ENCODE measurements around the gene ADGRA1. TPM values are rescaled to one million over a fixed set of nuclear protein-coding genes. Genes with fewer than 3 reads are reported as not detected.

The ADGRA1 gene
- total RNA-seq, 5 donors from 2014 or later (not counting 1 experiment from before 2014, with no cell fraction given) = not detected

DNA sequence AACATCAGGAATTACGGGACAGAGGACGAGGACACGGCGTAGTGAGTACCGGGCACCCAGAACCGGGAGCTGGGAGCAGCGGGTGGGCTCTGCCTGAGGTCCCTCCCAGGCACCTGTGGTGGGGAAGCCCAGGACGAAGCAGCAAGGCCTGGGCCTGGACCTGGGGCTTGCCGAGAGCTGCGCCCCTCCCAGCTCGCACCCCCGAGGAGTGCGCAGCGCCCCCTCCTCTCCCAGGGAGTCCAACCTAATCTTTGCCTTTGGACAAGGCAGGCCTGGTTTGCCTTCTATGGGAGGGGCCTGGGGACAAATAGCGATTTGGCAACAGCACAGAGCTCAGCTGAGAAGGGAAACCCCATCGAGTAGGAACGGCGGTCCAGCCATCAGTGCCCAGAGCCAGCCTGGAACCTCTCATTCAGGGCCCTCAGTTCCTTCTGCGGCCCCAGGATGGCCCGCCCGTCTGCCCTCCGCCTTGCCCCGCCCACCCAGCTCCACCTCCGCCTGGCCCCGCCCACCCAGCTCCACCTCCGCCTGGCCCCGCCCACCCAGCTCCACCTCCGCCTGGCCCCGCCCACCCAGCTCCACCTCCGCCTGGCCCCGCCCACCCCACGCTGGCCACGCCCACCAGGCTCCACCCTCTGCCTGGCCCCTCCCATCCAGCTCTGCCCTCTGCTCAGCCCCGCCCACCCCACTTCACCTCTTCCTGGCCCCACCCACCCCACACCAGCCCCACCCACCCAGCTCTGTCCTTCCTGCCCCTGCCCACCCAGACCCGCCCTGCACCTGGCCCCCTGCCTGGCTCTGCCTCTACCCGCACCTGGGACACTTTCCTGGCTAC lies 39.8 kb downstream of the ADGRA1 start:
- H3K4me1 Mint-ChIP-seq = peaks cover 0 to 12% (median 8%) of the 10 kb centered on the region in 3 donors
- Histone ChIP-seq H3K4me1 (ENCODE audit: control insufficient read depth in 1 of 2, extremely low read depth in 1 of 2, insufficient read depth in 2 of 2, low read length in 2 of 2) (peaks cover 0 to 8% of the 10 kb centered on the region in 2 experiments), H3K36me3 (ENCODE audit: control insufficient read depth in 2 of 2, extremely low read depth in 1 of 2, insufficient read depth in 1 of 2, low read length in 1 of 2) (no peaks in the 10 kb centered on the region), H3K27me3 (replicated peaks in 1 of 2; ENCODE audit: control insufficient read depth in 2 of 2, extremely low read depth in 1 of 2, insufficient read depth in 2 of 2, low read length in 1 of 2) (peaks cover 0 to 39% of the 10 kb centered on the region in 2 experiments), H3K4me3 (ENCODE audit: control insufficient read depth in 1 of 2, extremely low read depth in 1 of 2, low read length in 1 of 2) (no peak overlapping the region), H3K27ac (ENCODE audit: low read length) (no peak overlapping the region), H3K9me3 (no peaks in the 10 kb centered on the region)
- WGBS (ENCODE audit: insufficient coverage) = 95% methylated on average over 18 of the region's 36 CpGs
- ATAC-seq (replicated peaks in 1 of 4) (peak in 2 of 4 experiments; percentile 40 to 52), DNase-seq (peak in 12 of 35 experiments; percentile 5 to 33 (median 17))
- H3K4me3 Mint-ChIP-seq = no peak overlapping the region
- no peak overlapping the region for H3K27ac Mint-ChIP-seq
- H3K9me3 Mint-ChIP-seq = no peaks in the 10 kb centered on the region
- H3K36me3 Mint-ChIP-seq = no peaks in the 10 kb centered on the region
- CTCF ChIA-PET = no interaction called here
- H3K27me3 Mint-ChIP-seq = peaks cover 19 to 25% of the 10 kb centered on the region in 2 donors
- POLR2A ChIA-PET = no interaction called here

DNA sequence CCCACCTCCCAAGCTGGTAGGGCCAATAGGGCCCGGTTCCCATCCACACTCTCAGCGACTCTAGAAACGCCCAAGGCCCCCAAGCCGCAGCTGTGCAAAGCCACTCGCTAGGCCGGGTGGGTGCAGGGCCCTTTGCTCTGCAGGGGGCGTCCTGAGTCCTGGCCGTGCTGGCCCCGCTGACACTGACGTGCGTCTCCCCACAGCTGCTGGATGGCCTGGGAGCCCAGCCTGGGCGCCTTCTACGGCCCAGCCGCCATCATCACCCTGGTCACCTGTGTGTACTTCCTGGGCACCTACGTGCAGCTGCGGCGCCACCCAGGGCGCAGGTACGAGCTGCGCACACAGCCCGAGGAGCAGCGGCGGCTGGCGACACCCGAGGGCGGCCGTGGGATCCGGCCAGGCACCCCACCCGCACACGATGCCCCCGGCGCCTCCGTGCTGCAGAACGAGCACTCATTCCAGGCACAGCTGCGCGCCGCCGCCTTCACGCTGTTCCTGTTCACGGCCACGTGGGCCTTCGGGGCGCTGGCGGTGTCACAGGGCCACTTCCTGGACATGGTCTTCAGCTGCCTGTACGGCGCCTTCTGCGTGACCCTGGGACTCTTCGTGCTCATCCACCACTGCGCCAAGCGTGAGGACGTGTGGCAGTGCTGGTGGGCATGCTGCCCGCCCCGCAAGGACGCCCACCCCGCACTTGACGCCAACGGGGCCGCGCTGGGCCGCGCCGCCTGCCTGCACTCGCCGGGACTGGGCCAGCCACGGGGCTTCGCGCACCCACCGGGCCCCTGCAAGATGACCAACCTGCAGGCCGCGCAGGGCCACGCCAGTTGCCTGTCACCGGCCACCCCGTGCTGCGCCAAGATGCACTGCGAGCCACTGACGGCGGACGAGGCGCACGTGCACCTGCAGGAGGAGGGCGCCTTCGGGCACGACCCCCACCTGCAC lies 40.7 kb downstream of the ADGRA1 start:
- no peak overlapping the region for H3K4me3 Mint-ChIP-seq
- no peaks in the 10 kb centered on the region for H3K36me3 ChIP-seq (ENCODE audit: control insufficient read depth in 2 of 2, extremely low read depth in 1 of 2, insufficient read depth in 1 of 2, low read length in 1 of 2)
- H3K9me3 ChIP-seq = no peaks in the 10 kb centered on the region
- peaks cover 17% of the 10 kb centered on the region in 2 donors for H3K27me3 Mint-ChIP-seq
- H3K27ac ChIP-seq (ENCODE audit: low read length) = no peak overlapping the region
- DNase-seq = peak in 1 of 35 experiments; percentile 7
- no peak overlapping the region for H3K4me3 ChIP-seq (ENCODE audit: control insufficient read depth in 1 of 2, extremely low read depth in 1 of 2, low read length in 1 of 2)
- H3K4me1 ChIP-seq (ENCODE audit: control insufficient read depth in 1 of 2, extremely low read depth in 1 of 2, insufficient read depth in 2 of 2, low read length in 2 of 2) = no peaks in the 10 kb centered on the region
- H3K27ac Mint-ChIP-seq = no peak overlapping the region
- H3K27me3 ChIP-seq (replicated peaks in 1 of 2; ENCODE audit: control insufficient read depth in 2 of 2, extremely low read depth in 1 of 2, insufficient read depth in 2 of 2, low read length in 1 of 2) = peaks cover 0 to 32% of the 10 kb centered on the region in 2 experiments
- 96% methylated on average over 82 of the region's 83 CpGs for WGBS (ENCODE audit: insufficient coverage)
- peaks cover 0 to 6% (median 2%) of the 10 kb centered on the region in 3 donors for H3K4me1 Mint-ChIP-seq
- ChIA-PET POLR2A (no interaction called here), CTCF (no interaction called here)
- no peaks in the 10 kb centered on the region for H3K36me3 Mint-ChIP-seq
- H3K9me3 Mint-ChIP-seq = no peaks in the 10 kb centered on the region
- ATAC-seq (replicated peaks in 1 of 4) = no peak

DNA sequence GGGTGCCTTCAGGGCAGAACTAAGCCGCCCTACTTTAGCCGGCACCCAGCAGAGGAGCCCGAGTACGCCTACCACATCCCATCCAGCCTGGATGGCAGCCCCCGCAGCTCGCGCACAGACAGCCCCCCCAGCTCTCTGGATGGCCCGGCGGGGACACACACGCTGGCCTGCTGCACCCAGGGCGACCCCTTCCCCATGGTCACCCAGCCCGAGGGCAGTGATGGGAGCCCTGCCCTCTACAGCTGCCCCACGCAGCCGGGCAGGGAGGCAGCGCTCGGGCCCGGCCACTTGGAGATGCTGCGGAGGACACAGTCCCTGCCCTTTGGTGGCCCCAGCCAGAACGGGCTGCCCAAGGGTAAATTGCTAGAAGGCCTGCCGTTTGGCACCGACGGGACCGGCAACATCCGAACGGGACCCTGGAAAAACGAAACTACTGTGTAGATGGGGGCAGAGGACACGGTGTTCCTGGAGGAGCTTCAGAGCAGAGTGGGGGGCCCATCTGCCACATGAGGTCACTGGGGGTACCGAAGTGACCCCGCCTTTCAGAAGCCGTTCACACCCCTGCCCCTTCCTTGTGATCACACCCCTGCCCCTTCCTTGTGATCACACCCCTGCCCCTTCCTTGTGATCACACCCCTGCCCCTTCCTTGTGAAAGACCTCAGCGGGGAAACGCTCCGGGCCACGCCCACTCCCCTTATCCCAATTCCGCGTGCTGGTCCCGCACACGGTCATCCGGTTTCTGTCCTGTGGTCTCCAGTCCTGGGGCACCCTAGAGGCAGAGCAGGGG lies 41.5 kb downstream of the ADGRA1 start:
- H3K9me3 Mint-ChIP-seq = no peaks in the 10 kb centered on the region
- H3K4me3 Mint-ChIP-seq = no peak overlapping the region
- no peaks in the 10 kb centered on the region for H3K9me3 ChIP-seq
- POLR2A ChIA-PET = no interaction called here
- CTCF ChIA-PET = no interaction called here
- peaks cover 13 to 15% of the 10 kb centered on the region in 2 donors for H3K27me3 Mint-ChIP-seq
- H3K27ac ChIP-seq (ENCODE audit: low read length) = no peak overlapping the region
- no peaks in the 10 kb centered on the region for H3K4me1 ChIP-seq (ENCODE audit: control insufficient read depth in 1 of 2, extremely low read depth in 1 of 2, insufficient read depth in 2 of 2, low read length in 2 of 2)
- H3K4me3 ChIP-seq (ENCODE audit: control insufficient read depth in 1 of 2, extremely low read depth in 1 of 2, low read length in 1 of 2) = no peak overlapping the region
- ATAC-seq (replicated peaks in 1 of 4) (no peak), DNase-seq (peak in 1 of 35 experiments; percentile 7)
- H3K27me3 ChIP-seq (replicated peaks in 1 of 2; ENCODE audit: control insufficient read depth in 2 of 2, extremely low read depth in 1 of 2, insufficient read depth in 2 of 2, low read length in 1 of 2) = peaks cover 0 to 23% of the 10 kb centered on the region in 2 experiments
- H3K36me3 Mint-ChIP-seq = no peaks in the 10 kb centered on the region
- H3K36me3 ChIP-seq (ENCODE audit: control insufficient read depth in 2 of 2, extremely low read depth in 1 of 2, insufficient read depth in 1 of 2, low read length in 1 of 2) = no peaks in the 10 kb centered on the region
- H3K27ac Mint-ChIP-seq = no peak overlapping the region
- peaks cover 0 to 6% (median 2%) of the 10 kb centered on the region in 3 donors for H3K4me1 Mint-ChIP-seq
- WGBS (ENCODE audit: insufficient coverage) = 89% methylated on average over 26 of the region's 39 CpGs

DNA sequence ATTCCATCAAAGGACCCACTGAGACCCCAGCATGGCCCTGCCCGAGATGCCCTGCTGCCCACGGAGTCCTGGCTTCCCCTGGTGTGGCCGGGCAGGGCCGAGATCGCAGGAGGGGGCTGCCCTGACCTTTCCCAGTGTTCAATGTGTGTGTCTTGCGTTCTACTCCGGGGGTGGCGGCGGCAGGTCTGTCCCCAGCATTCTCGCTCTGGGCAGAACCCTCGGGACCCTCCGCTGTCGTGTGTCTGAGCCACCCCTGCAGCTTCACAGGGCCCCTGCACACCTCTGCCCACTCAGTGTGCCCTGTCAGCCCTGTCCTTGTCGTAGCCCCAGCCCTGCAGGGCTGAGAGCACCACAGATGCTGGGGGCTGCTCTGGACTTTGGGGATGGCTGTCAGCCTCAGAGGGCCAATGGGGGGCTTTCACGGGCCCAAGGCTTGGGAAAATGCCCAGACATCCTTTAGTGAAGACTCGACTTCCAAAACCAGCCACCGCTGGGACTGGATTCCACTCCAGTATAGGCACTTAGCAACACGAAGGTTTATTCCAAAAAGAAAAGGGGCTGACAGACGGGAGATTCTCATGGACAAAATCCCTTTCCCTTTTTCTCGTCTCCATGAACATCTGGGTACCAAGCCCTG lies 42.3 kb downstream of the ADGRA1 start:
- Histone ChIP-seq H3K4me1 (ENCODE audit: control insufficient read depth in 1 of 2, extremely low read depth in 1 of 2, insufficient read depth in 2 of 2, low read length in 2 of 2) (no peaks in the 10 kb centered on the region), H3K27ac (ENCODE audit: low read length) (no peak overlapping the region), H3K27me3 (replicated peaks in 1 of 2; ENCODE audit: control insufficient read depth in 2 of 2, extremely low read depth in 1 of 2, insufficient read depth in 2 of 2, low read length in 1 of 2) (peaks cover 0 to 18% of the 10 kb centered on the region in 2 experiments), H3K4me3 (ENCODE audit: control insufficient read depth in 1 of 2, extremely low read depth in 1 of 2, low read length in 1 of 2) (no peak overlapping the region), H3K36me3 (ENCODE audit: control insufficient read depth in 2 of 2, extremely low read depth in 1 of 2, insufficient read depth in 1 of 2, low read length in 1 of 2) (no peaks in the 10 kb centered on the region), H3K9me3 (no peaks in the 10 kb centered on the region)
- DNase-seq (peak in 1 of 35 experiments; percentile 9), ATAC-seq (replicated peaks in 1 of 4) (no peak)
- H3K36me3 Mint-ChIP-seq = no peaks in the 10 kb centered on the region
- no peaks in the 10 kb centered on the region for H3K9me3 Mint-ChIP-seq
- POLR2A ChIA-PET = no interaction called here
- CTCF ChIA-PET = no interaction called here
- no peak overlapping the region for H3K4me3 Mint-ChIP-seq
- H3K27ac Mint-ChIP-seq = no peak overlapping the region
- peaks cover 0 to 3% (median 2%) of the 10 kb centered on the region in 3 donors for H3K4me1 Mint-ChIP-seq
- H3K27me3 Mint-ChIP-seq = peaks cover 9 to 11% of the 10 kb centered on the region in 2 donors
- 83% methylated on average over 15 of the region's 20 CpGs for WGBS (ENCODE audit: insufficient coverage)

DNA sequence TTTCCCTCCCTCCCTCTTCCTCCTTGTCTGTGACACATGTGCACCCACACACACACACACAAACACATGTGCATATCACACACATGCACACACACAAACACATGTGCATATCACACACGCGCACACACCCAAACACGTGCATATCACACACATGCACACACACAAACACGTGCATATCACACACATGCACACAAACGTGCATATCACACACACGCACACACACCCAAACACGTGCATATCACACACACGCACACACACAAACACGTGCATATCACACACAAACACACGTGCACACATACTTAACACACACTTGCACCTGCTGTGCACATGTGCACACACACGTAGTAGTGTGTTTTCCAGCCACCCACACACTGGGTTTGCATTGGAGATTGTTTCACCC lies 42.9 kb downstream of the ADGRA1 start:
- Mint-ChIP-seq H3K27ac (no peak overlapping the region), H3K27me3 (peaks cover 5 to 6% of the 10 kb centered on the region in 2 donors), H3K36me3 (no peaks in the 10 kb centered on the region), H3K4me3 (no peak overlapping the region), H3K9me3 (no peaks in the 10 kb centered on the region), H3K4me1 (peaks cover 0 to 3% (median 0%) of the 10 kb centered on the region in 3 donors)
- no peak overlapping the region for H3K4me3 ChIP-seq (ENCODE audit: control insufficient read depth in 1 of 2, extremely low read depth in 1 of 2, low read length in 1 of 2)
- DNase-seq (no peak), ATAC-seq (replicated peaks in 1 of 4) (no peak)
- H3K36me3 ChIP-seq (ENCODE audit: control insufficient read depth in 2 of 2, extremely low read depth in 1 of 2, insufficient read depth in 1 of 2, low read length in 1 of 2) = no peaks in the 10 kb centered on the region
- WGBS (ENCODE audit: insufficient coverage) = 91% methylated on average over 11 of the region's 11 CpGs
- CTCF ChIA-PET = no interaction called here
- no peaks in the 10 kb centered on the region for H3K9me3 ChIP-seq
- H3K27me3 ChIP-seq (replicated peaks in 1 of 2; ENCODE audit: control insufficient read depth in 2 of 2, extremely low read depth in 1 of 2, insufficient read depth in 2 of 2, low read length in 1 of 2) = peaks cover 0 to 17% of the 10 kb centered on the region in 2 experiments
- H3K27ac ChIP-seq (ENCODE audit: low read length) = no peak overlapping the region
- POLR2A ChIA-PET = no interaction called here
- H3K4me1 ChIP-seq (ENCODE audit: control insufficient read depth in 1 of 2, extremely low read depth in 1 of 2, insufficient read depth in 2 of 2, low read length in 2 of 2) = no peaks in the 10 kb centered on the region
